ENCODE data around the gene TTC28.
"Not testable (repeated sequence)": the region's sequence is repeated elsewhere in the genome, so short reads cannot be mapped to it uniquely, and the experiment has no call there.

TTC28 gene

GRCh38 chr22:28601915-28602314, 77.7 kb downstream of the TTC28 start:
- no peak for DNase-seq (ENCODE audit: low spot score)

DNA sequence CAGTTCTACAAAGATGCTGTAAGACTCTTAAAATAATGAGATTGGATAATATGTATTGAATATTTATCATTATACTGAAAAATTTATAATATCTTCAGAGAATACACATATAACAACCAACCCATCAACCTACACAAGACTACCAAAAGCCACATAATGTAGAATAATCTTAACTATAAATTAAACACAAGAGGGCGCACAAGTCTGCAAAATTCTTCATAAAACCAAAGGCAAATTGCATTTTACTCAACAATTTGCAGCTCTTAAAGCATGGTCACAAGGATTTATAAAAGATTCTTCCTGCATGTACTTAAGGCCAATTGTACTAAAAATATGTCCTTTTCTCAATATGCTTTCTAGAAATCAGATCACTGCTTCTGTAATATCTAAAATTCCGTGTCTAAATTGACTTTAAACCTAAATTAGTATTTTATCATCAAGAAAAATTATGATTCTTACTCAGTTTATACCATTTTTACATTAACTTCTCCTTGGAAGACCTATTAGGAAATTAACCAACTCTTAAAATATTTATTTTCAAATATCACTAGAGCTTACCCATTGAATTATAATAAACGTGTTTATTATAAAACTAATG, 79.0 kb downstream of the TTC28 start:
- no peak for DNase-seq (ENCODE audit: low spot score)

DNA sequence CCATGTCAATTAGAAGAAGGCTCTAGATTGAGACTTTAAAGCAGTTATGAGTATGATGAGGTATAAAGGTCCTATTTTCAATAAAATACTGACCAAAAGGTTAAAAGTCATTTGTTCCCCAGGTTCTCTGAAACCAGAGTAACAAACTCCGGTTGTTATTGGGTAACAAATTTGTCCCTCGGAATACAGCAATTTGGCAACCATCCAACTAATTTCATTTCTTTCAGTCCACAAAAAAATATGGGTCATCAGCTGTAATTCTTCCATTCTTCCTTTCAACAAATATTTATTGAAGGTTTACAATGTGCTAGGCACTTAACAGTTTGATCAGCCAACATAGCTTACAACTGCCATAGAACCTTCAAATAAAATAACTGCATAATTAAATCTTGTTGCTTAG, 79.9 kb downstream of the TTC28 start:
- no peak for DNase-seq (ENCODE audit: low spot score)

GRCh38 chr22:28597665-28598064, 82.0 kb downstream of the TTC28 start:
- DNase-seq (ENCODE audit: low spot score) = no peak

- DNase-seq (ENCODE audit: low spot score) = no peak
Observed at GRCh38 chr22:28594797-28595462, 84.7 kb downstream of the TTC28 start.

DNA sequence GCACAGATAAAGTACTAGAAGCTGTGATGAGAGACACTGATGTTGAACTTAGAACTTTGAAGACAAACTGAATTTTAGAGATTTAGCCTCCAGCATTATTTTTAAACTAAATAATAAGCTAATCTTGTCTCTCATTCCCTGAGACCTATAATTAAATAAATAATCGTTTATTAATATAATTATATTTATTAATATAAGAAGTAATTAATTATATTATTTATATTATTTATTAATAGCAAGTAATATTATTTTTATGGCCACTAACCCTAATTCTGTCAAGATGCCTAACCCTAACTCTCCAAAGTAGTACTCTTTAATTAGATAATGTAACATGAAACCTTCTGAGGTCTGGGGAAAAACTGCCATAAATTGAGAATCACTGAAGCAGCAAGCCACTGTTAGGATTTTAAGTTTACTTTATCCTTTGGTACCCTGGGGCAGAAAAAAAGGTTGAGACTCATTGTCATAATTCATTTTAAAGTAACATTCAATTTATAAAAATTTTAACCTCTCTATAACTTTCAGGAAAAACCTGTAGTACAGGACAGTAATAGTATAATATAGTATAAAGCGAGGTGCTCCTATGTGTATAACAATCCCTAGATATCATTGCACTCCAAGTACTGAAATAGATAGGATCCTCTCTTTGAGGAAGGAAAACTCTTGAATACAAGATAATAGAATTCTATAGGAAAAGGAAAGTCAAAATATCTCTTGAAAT, 85.4 kb downstream of the TTC28 start:
- no peak for DNase-seq (ENCODE audit: low spot score)

GRCh38 chr22:28593299-28593698, 86.3 kb downstream of the TTC28 start:
- no peak for DNase-seq (ENCODE audit: low spot score)

DNA sequence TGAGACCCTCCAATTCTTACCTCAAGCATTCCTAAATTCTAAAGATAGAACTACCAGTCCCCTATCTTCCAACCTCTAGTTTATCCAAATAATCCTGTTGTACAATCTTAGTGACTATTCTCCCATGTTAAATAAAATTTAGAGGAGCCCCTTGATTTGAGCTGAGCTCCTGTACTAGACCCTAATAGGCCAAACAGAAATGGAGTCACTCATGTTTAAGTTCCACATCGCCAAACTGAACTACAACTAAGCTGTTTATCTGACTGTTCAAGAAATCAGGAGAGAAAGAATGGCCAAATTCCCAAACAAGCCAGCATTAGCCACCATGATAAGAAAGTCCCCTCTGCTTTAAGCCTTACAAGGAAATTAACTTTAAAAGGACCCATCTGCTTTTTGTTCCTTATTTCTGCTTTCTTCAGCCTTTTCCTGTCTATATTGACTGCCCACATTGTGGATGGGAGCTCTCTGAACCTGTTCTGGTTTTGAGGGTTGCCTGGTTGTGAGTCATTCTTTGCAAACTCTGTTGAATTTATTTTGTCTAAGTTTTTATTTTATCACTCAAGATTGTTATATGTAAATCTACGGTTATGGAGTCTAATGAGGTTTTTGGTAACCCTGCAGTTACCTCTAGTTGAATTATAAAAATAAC, 90.4 kb downstream of the TTC28 start:
- DNase-seq (ENCODE audit: low spot score) = no peak

DNA sequence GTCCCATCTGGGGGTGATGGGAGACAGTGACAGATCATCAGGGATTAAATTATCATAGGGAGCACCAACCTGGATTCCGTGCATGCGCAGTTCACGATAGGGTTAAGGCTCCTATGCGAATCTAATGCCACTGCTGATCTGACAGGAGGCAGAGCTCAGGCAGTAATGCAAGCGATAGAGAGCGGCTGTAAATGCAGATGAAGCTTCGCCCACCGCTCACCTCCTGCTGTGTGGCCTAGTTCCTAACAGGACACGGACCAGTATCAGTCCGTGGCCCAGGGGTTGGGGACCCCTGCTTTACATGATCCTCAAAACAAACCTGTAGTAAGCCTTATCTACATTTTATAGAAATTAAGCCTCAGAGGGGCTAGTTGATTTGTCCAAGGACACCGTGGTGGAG, 94.3 kb downstream of the TTC28 start:
- DNase-seq (ENCODE audit: low spot score) = no peak

GRCh38 chr22:28582806-28583205, 96.8 kb downstream of the TTC28 start:
- DNase-seq (ENCODE audit: low spot score) = no peak

DNA sequence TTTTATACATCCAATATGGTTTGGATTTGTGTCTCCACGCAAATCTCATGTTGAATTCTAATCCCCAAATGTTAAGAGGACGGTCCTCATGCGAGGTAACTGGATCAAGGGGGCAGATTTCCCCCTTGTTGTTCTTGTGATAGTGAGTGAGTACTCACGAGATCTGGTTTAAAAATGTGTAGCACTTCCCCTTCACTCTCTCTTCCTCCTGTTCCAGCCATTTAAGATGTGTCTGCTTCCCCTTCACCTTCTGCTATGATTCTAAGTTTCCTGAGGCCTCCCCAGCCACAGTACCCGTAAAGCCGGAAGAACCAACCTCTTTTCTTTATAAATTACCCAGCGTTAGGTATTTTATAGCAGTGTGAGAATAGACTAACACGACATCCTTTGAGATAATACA, 98.6 kb downstream of the TTC28 start:
- DNase-seq (ENCODE audit: low spot score) = no peak

GRCh38 chr22:28576162-28576561, 103.5 kb downstream of the TTC28 start:
- no peak for DNase-seq (ENCODE audit: low spot score)

- no peak for DNase-seq (ENCODE audit: low spot score)
Observed at GRCh38 chr22:28574159-28574788, 105.4 kb downstream of the TTC28 start.

GRCh38 chr22:28570696-28571373, 108.8 kb downstream of the TTC28 start:
- DNase-seq (ENCODE audit: low spot score) = no peak

DNA sequence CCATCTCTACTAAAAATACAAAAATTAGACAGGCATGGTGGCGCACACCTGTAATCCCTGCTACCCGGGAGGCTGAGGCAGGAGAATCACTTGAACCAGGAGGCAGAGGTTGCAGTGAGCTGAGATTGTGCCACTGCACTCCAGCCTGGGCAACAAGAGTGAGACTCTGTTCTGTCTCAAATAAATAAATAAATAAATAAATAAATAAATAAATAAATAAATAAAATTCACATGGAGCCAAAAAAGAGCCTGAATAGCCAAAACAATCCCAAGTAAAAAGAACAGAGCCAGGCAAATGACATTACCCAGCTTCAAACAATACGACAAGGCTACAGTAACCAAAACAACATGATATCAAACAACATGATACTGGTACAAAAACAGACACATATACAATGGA, 110.7 kb downstream of the TTC28 start:
- not testable (repeated sequence) for DNase-seq (ENCODE audit: low spot score)

- DNase-seq (ENCODE audit: low spot score) = no peak
Observed at GRCh38 chr22:28568099-28568498, 111.5 kb downstream of the TTC28 start.

- not testable (repeated sequence) for DNase-seq (ENCODE audit: low spot score)
Observed at GRCh38 chr22:28566920-28567499, 112.6 kb downstream of the TTC28 start.

- DNase-seq (ENCODE audit: low spot score) = no peak
Observed at GRCh38 chr22:28563636-28564035, 116.0 kb downstream of the TTC28 start.

- DNase-seq (ENCODE audit: low spot score) = no peak
Observed at GRCh38 chr22:28562324-28562723, 117.3 kb downstream of the TTC28 start.

DNA sequence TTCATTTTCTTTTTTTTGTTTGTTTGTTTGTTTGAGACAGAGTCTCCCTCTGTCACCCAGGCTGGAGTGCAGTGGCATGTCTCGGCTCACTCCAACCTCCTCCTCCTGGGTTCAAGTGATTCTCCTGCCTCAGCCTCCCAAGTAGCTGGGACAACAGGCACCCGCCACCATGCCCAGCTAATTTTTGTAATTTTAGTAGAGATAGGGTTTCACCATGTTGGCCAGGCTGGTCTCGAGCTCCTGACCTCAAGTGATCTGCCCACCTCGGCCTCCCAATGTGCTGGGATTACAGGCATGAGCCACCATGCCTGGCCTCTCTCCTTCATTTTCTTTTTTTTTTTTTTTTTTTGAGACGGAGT, 118.9 kb downstream of the TTC28 start:
- not testable (repeated sequence) for DNase-seq (ENCODE audit: low spot score)

DNA sequence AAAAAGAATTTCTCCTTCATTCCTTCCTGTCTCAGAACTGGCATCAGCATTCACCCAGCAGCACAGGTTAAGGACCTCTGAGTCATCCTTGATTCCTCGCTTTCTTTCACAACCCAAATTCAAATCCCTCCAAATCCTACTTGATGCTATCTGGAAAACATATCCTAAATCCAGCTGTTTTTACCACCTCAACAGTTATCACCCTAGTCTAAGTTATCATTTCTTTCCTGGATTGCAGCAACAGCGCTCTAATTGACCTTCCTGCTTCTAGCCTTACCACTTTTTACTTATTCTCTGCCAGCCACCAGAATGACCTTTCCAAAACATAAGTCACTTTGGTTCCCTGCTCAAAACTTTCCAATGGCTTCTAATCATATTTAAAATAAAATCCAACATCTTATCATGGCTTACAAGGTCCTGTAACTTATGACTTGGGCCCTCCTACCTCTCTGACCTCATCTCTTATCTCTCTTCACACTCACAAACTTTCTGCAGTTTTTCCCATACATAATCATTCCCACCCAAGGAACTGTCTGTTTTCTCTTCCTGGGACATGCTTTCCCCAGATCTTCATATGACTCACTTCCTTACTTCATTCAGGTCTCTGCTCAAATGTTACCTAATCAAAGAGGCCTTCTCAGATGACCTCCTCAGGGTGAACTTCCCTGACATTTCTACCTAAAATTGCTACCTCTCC, 119.4 kb downstream of the TTC28 start:
- no peak for DNase-seq (ENCODE audit: low spot score)
